Stimulated activated CD8-positive, alpha-beta memory T cell treated with anti-CD3 and anti-CD28 coated beads, Interleukin-2, amount 100 ng/mL, for 48 hours (primary cell): ENCODE results near the gene ZSWIM3.
A peak's percentile ranks its signal among the peaks of the same experiment; 100 is the strongest.

ENCODE experiments used
- DNase-seq, 2 donors: peaks; one replicate each; pipeline ENCODE4 v3.0.0-alpha.2; 2020; ENCODE audit warnings: low read depth in 2 of 2

Gene ZSWIM3

DNA sequence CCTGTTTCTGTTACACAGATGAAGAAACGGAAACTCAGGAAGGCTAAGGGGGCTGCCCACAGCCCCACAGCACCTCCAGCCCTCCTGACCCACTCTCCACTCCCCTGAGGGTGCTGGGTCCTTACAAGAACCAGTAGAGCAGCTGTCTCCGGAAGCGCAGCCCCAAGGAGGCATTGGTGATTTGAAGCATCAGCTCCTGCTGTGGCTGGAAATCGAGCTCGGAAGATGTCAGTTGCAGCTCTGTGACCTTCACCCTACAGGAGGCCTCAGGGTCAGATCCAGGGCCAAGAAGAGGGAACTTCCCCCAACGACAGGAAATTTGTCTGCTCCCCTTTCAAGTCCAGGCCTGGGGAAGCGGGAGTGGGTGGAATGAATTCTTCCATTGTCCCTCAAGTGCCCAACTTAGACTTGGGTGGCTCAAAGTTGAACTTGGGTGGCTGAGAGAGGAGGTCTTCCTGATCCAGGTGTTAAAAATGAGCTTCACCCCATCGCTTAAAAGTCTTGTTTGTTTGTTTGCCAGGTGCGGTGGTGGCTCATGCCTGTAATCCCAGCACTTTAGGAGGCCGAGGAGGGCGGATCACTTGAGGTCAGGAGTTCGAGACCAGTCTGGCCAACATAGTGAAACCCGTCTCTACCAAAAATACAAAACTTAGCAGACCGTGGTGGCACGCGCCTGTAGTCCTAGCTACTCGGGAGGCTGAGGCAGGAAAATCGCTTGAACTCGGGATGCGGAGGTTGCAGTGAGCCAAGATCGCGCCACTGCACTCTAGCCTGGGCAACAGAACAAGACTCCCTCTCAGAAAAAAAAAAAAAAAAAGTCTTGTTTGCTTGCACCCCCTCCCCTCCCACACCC is 52.6 kb downstream of the ZSWIM3 start:
- DNase-seq, result no peak

DNA sequence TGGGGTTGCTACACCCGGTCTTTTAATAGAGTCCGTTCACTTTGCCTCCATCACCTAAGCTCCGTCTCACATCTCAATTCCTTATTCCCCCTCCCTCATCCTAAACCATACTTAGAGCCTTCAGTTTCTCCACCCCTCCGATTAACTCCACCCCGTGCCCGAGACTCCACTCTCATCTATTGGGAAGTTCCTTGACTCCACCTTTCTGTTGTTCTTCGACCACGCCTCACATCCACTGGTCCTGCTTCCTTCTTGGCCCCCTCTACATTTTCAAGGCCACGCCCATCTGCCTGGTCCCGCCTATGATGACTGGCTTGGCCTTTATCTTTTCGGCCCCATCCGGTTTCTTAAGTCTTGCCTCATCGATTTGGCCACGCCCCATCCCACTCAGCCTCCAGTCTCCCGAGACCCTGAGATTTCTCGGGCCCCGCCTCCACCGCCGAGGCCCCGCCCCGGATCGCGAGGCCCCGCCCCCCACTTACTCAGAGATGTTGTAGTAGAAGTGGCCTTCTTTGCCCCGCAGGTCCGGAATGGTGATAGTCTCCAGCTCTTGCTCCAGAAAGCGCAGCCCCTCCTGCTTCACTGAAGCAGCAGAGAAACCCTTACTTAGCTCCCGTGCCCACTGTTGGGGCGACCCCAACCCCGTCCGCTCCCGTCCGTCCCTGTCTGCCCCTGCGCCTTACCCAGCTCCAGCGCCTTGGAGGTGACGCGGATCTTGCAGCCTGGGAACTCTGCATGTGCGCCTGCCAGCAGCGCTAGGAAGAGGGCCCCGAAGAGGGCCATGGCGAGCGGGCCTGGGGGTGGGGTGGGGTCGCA is 53.5 kb downstream of the ZSWIM3 start:
- peak; percentile 94 to 99 for DNase-seq

DNA sequence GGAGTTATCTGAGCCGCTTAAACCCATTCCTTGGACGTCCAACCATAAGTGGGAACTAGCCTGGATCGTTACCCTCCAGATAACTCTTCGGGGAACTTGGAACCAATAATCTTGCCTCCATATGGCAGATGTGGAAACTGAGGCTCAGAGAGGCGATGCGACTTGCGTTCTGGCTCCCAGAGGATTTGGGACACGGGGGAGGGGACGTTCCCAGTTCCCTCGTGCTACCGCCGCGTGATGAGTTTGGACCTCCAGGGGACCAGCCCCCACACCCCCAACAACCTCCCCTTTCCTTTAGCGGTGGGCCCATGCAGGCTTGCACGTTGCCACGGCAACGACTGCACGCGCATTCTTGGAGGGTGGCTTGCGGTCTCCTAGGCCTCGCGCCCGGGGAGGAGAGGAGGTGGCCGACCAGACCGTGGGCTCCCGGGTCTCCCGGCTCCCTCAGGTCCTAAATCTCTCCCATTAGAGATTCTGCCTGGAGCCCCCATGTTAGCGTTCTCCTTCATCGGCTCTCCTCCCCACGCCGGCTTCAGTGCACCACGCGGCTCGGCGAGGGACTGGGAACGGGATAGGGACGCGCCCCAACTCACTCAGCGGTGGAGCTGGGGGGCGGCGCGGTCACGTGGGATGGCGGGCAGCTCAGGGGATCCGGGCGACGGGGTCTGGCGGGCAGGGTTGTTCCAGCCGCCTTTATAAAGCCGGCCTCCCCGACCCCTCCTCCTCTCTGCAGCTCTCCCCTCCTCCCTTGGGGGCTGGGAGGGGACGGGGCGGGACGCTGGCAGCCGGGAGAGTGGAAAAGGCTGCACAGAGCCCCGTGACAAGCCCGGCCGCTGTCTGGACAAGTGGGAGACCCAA is 54.3 kb downstream of the ZSWIM3 start, which contains the start of gene PLTP:
Gene PLTP, minus strand, starts transcription at position 670 of the 858 bp plus-strand sequence. CDS start 703 bp downstream, outside the sequence.
- peak in 1 of 2 donors; percentile 22 for DNase-seq

DNA sequence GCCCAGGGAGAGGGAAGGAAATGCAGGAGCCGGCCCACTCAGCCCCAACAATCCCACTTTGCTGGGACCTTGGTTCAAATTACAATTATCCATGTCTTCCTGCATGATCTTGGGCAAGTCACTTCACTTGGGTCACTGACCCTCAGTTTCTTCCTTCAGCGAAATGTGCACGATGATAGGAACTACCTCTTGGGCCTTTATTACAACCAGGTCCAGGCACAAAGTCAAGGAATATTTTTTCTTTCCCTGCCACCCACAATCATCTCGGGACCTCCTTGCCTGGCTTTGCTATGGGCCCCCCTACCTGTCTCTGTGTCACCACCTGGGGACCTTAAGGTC is 54.9 kb downstream of the ZSWIM3 start:
- no peak for DNase-seq

DNA sequence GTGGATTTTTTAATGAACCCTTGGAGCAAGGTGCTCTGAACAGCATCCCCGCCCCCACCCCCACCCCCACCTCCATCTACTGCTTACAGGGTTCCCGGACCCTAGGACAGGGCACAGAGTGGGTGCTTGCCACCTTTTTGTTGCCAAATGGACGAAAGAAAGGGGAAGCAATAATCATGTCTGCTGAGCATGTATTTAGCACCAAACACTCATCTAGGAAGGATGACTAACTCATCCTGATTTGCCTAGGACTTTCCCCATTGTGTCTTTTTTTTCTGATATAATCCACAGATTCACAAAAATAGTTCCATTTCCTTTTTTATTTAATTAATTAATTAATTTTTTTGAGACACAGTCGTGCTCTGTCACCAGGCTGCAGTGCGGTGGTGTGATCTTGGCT is 55.7 kb downstream of the ZSWIM3 start:
- no peak for DNase-seq

DNA sequence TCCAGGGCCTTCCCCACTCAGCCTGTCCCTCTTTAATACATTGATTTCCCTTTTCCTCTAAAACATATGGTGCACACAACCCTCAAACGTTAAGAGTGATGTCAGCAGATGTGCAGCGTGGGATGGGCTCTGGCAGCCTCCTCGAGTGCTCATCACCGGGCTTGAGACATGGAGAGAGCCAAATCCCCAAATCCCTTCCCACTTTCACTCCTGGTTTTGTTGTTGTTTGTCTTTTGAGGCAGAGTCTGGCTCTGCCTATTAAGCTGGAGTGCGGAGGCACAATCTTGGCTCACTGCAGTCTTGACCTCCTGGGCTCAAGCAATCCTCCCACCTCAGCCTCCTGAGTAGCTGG is 60.4 kb downstream of the ZSWIM3 start:
- no peak for DNase-seq

DNA sequence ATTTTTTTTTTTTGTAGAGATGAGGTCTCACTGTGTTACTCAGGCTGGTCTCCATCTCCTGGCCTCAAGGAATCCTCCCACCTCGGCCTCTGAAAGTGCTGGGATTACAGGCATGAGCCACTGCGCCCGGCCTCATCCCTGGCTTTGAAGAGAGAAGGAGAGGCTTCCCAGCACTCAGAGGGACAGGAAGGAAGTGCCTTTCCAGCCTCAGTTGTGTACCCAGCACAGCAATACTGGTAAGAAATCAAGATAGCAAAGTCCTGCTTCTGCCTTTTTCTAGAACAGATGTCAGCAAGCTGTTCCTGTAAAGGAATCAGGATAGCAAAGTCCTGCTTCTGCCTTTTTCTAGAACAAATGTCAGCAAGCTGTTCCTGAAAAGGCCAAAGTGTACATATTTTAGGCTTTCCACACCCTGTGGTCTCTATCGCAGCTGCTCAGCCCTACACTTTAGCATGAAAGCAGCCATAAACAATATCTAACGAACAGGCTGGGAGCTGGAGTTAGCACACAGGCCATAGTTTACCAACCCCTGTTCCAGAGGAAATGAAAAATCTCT is 60.8 kb downstream of the ZSWIM3 start:
- DNase-seq, result no peak

DNA sequence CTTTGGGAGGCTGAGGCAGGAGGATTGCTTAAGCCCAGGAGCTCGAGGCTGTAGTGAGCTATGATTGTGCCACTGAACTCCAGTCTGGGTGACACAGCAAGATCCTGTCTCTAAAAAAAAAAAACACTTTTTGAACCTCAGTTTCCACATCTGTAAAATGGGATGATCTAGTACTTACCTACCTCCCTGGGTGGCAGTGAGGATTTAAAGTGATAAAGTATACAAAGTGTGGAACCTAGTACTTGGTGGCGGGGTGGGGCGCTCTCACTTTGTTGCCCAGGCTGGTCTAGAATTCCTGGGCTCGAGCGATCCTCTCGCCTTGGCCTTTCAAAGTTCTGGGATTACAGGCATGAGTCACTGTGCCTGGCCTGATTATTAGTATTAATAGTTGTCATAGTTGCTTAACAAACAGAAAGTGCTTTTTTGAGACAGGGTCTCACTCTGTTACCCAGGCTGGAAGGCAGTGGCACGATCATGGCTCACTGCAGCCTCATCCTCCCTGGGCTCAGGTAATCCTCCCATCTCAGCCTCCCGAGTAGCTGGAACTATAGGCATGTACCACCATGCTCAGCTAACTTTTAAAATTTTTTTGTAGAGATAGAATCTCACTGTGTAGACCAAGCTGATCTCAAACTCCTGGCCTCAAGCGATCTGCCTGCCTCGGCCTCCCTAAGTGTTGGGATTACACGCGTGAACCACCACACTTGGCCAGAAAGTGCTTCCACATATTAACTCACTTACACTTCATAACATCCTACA is 61.5 kb downstream of the ZSWIM3 start:
- DNase-seq, result no peak

DNA sequence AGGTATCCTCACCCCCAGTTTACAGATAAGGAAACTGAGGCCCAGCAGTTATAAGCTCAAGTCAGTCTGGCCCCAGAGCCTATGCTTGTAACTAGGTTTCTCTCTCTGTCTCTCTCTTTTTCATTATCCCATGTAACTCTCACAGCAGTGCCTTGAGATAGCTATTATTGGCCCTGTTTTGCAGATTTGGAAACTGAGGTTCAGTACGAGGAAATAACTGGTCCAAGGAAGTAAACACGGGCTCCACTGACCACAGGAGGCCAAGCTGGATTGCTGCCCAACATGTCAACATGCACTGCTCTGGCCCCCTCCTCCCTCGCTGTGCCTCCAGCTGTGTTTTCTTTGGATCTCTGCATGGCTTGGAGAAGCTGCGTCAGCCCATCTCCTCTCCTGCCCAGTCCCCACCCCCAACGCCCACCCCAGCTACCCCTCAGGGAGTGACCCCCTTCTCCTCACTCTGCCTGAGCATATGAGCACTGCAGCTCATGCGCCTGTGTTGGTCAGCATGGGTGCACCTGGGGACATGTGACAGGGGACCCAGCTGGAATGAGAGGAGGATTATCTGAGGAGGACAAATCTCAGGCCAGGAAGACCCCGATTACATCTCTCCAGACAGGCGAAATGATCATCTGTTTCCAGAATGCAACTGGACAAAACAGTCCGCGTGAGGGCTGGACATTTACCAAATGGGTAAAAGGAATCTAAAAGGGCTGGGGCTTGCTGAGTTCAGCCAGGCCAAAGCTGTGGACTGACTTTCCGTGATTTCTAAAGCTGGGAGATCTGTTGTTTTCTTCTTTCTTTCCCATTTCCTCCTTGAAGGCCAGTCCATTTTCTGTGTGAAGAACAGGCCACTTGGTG is 62.4 kb downstream of the ZSWIM3 start:
- no peak for DNase-seq

DNA sequence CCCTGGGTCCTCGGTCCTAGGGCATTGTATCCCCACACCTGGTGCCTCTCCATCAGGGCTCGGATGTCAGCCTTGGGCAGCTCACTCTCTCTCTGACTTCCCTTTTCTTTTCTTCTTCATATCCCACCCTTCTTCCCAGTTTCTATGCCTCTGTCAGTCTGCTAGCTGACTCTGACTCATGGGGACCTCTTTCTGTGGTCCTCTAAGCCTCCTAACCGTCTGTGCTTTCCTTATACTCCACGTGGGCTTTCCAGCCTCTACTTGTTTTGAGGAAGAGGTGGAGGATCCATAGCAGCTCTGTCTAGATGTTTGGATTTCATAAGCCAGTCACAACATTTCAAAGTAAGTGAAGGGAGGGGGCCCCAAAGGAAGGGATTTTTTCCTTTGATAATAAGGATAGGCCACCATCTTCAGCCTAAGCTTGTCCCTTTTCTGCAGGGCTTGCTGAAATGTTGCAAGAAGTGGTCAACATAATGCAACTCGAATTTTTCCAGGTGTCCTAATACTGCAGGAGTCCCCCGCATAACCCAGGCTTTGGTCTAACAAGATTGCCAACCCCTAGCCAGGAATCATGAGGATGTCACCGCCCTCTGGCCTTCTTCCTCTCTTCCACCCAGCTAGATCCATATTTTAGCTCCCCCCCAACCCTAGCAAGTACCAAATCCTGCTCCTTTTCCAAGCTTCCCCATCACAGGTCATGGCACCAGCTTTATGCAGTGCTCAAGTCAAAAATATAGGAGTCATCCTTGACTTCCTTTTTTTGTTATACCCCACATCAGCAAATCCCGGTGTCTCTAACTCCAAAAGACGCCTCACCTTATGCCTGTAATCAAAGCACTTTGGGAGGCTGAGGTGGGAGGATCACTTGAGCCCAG is 63.3 kb downstream of the ZSWIM3 start:
- DNase-seq, result no peak

DNA sequence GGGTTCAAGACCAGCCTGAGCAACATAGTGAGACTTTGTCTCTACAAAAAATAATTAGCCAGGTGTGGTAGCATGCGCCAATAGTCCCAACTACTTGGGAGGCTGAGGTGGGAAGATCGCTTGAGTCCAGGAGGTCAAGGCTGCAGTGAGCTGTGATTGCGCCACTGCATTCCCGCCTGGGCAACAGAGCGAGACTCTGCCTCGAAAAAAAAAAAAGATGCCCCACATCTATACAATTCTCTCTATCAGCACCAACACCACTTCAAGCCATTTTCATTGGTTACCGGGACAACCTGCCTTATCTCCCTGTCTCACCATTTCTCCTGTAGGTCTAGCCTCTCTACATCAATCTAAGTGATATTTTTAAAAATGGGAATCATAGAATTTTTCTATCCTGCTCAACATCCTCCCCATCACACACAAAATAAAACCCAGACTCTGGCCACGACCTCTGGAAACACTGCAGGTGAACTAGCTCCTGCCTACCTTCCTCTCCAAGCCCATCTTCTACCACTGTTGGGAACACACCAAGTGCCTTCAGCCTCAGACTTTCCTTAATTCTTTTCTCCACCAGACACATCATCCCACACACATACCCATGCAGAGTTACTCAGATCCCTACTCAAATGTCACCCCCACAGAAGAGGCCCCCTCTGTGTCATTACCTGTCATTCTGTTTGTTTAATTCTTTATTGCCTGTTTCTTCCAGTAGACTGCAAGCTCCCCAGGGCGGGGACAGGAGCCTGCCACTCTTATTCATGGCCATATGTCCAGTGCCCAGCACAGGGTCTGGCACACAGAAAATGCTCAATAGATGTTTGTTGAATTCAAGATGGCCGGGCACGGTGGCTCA is 64.1 kb downstream of the ZSWIM3 start:
- no peak for DNase-seq

DNA sequence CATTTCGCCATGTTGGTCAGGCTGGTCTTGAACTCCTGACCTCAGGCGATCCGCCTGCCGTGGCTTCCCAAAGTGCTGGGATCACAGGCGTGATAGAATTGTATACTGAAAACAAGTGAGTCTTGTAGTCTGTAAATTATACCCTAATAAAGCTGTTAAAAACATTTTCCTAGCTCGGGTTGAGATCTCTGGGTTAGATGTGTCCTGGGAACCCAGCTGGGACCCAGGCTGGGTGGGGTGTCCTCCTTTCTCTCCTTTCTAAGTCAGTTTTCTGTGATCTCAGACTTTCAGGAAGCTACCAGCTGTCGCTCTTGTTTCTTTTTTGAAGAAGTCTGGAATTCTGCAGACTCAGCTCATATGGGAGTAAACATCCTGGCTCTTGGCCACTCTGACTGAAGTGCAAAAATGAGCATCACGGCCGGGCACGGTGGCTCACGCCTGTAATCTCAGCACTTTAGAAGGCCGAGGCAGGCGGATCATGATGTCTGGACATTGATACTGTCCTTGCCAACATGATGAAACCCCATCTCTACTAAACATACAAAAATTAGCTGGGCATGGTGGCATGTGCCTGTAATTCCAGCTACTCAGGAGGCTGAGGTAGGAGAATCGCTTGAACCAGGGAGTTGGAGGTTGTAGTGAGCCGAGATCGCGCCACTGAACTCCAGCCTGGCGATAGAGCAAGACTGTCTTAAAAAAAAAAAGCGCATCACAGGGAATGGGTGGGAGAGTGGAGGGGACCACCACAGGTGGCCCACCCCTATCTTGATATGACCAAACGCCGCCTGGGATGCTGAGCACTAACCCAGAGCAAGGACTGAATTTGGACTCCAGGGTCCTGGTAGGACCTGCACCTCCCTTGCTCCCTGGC is 67.2 kb downstream of the ZSWIM3 start:
- DNase-seq, result no peak

DNA sequence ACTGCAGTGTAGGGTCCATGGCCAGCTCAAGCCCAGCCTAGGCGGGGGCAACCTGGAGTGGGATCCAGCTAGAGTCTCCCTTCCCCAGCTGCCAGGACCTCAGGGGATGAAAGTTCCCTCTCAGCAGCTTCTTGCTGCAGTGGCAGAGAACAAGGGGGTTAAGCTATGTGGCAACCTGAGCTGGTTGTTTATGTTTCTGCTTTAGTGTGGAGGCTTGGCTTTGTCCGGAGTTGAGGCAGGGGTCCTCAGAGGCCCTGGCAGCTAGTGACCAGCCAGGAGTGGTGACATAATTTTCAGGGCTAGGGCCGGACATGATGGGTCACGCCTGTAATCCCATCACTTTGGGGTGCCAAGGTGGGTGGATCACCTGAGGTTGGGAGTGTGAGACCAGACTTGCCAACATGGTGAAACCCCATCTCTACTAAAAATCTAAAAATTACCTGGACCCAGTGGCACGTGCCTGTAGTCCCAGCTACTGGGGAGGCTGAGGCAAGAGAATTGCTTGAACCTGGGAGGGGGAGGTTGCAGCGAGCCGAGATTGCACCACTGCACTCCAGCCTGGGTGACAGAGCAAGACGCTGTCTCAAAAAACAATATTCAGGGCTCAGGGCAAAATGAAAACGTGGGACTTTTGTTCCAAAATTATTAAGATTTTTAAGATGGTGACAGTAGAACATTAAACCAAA is 68.5 kb downstream of the ZSWIM3 start:
- DNase-seq, result no peak

DNA sequence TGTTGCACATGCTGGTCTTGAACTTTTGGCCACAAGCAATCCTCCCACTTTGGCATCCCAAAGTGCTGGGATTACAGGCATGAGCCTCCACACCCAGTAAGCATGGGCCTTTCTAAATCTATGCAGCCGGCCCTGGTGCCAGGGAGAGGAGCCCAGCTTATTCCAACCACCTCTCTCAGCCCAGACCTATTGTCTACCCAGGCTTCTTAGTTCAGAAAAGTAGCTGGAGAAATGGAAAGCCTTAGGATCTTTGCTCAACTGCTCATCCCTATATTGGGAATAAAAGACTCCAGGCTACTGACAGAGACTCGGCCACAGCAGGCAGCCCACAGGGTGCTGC is 69.3 kb downstream of the ZSWIM3 start:
- DNase-seq, result no peak

DNA sequence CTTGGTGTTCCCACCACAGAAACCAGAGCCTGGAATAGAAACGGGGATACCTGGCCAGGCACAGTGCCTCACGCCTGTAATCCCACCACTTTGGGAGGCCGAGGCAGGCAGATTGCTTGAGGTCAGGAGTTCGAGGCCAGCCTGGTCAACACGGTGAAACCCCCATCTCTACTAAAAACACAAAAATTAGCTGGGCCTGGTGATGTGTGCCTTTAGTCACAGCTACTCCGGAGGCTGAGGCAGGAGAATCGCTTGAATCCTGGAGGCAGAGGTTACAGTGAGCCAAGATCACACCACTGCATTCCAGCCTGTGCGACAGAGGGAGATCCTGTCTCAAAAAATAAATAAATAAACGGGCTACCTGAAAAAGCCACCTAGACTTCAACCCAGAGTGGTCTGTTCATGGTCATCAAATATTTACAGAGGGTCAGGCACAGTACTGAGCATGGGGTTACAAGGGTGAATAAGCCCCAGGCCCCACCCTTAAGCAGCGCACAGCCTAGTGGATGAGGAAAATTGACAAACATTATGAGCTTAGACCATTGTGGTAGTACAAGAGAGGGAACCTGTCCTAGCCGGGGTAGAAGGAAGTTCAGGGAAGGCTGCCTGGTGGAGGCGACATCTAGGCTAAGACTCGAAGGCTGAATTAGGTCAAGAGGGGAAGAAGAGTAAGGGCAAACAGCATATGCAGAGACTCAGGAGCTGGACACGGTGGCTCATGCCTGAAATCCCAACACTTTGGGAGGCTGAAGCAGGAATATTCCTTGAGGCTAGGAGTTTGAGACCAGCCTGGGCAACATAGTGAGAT is 69.9 kb downstream of the ZSWIM3 start:
- no peak for DNase-seq
